ENCODE measurements around the gene IBTK.

Gene IBTK

GRCh38 chr6:82185948-82186535 lies 61.5 kb downstream of the IBTK start:
- Histone ChIP-seq H3F3A (ENCODE audit: control insufficient read depth, insufficient read depth) (no peaks in the 10 kb centered on the region), H3K4me2 (ENCODE audit: low read length) (no peak overlapping the region), H3K4me1 (ENCODE audit: control insufficient read depth, low read length) (no peaks in the 10 kb centered on the region), H3K9me3 (ENCODE audit: control insufficient read depth, insufficient read depth, low read length) (no peaks in the 10 kb centered on the region), H3K27me3 (ENCODE audit: control insufficient read depth, low read length) (no peaks in the 10 kb centered on the region), H3K27ac (ENCODE audit: low read depth, low read length) (no peak overlapping the region), H4K20me1 (ENCODE audit: control insufficient read depth, insufficient read depth, low read depth, low read length) (no peaks in the 10 kb centered on the region), H3K4me3 (ENCODE audit: low read length) (no peak overlapping the region), H3K36me3 (ENCODE audit: control insufficient read depth, low read length) (peaks cover 74% of the 10 kb centered on the region), H3K9me2 (replicated peaks; ENCODE audit: control insufficient read depth, low read length) (no peaks in the 10 kb centered on the region), H3K79me2 (ENCODE audit: control insufficient read depth, low read length) (no peaks in the 10 kb centered on the region)
- TF ChIP-seq CTCF (IDR thresholded peaks at IDR 0.05; ENCODE audit: low read depth, low read length, poor library complexity, severe bottlenecking) (no peak), EZH2phosphoT487 (IDR thresholded peaks at IDR 0.05; ENCODE audit: borderline replicate concordance, low read length) (no peak)

GRCh38 chr6:82183642-82184282 lies 63.8 kb downstream of the IBTK start:
- no peaks in the 10 kb centered on the region for H3K4me1 ChIP-seq (ENCODE audit: control insufficient read depth, low read length)
- H3F3A ChIP-seq (ENCODE audit: control insufficient read depth, insufficient read depth), result no peaks in the 10 kb centered on the region
- no peaks in the 10 kb centered on the region for H4K20me1 ChIP-seq (ENCODE audit: control insufficient read depth, insufficient read depth, low read depth, low read length)
- H3K79me2 ChIP-seq (ENCODE audit: control insufficient read depth, low read length), result no peaks in the 10 kb centered on the region
- no peaks in the 10 kb centered on the region for H3K9me2 ChIP-seq (replicated peaks; ENCODE audit: control insufficient read depth, low read length)
- no peak overlapping the region for H3K4me3 ChIP-seq (ENCODE audit: low read length)
- TF ChIP-seq CTCF (IDR thresholded peaks at IDR 0.05; ENCODE audit: low read depth, low read length, poor library complexity, severe bottlenecking) (no peak), EZH2phosphoT487 (IDR thresholded peaks at IDR 0.05; ENCODE audit: borderline replicate concordance, low read length) (no peak)
- H3K4me2 ChIP-seq (ENCODE audit: low read length), result no peak overlapping the region
- H3K27me3 ChIP-seq (ENCODE audit: control insufficient read depth, low read length), result no peaks in the 10 kb centered on the region
- H3K9me3 ChIP-seq (ENCODE audit: control insufficient read depth, insufficient read depth, low read length), result no peaks in the 10 kb centered on the region
- no peak overlapping the region for H3K27ac ChIP-seq (ENCODE audit: low read depth, low read length)
- peaks cover 60% of the 10 kb centered on the region for H3K36me3 ChIP-seq (ENCODE audit: control insufficient read depth, low read length)

- Histone ChIP-seq H3K9me2 (replicated peaks; ENCODE audit: control insufficient read depth, low read length) (no peaks in the 10 kb centered on the region), H3K4me2 (ENCODE audit: low read length) (no peak overlapping the region), H3K4me1 (ENCODE audit: control insufficient read depth, low read length) (no peaks in the 10 kb centered on the region), H3K27ac (ENCODE audit: low read depth, low read length) (no peak overlapping the region), H3K79me2 (ENCODE audit: control insufficient read depth, low read length) (no peaks in the 10 kb centered on the region), H3K4me3 (ENCODE audit: low read length) (no peak overlapping the region), H3F3A (ENCODE audit: control insufficient read depth, insufficient read depth) (no peaks in the 10 kb centered on the region), H3K9me3 (ENCODE audit: control insufficient read depth, insufficient read depth, low read length) (no peaks in the 10 kb centered on the region), H3K27me3 (ENCODE audit: control insufficient read depth, low read length) (no peaks in the 10 kb centered on the region), H3K36me3 (ENCODE audit: control insufficient read depth, low read length) (peaks cover 58% of the 10 kb centered on the region), H4K20me1 (ENCODE audit: control insufficient read depth, insufficient read depth, low read depth, low read length) (no peaks in the 10 kb centered on the region)
- TF ChIP-seq EZH2phosphoT487 (IDR thresholded peaks at IDR 0.05; ENCODE audit: borderline replicate concordance, low read length) (no peak), CTCF (IDR thresholded peaks at IDR 0.05; ENCODE audit: low read depth, low read length, poor library complexity, severe bottlenecking) (no peak)
These were observed 64.8 kb downstream of the IBTK start for GRCh38 chr6:82182756-82183155.

Data from DOHH2 (cell line).